SH-SY5Y (cell line): ENCODE measurements around the gene PTCD1.

ENCODE experiments used
- GATA2 ChIP-seq: IDR thresholded peaks from 2 replicates; pipeline ENCODE4 v1.6.1; 2011; ENCODE audit warnings: mild to moderate bottlenecking, low read depth, low read length
- GATA3 ChIP-seq: IDR thresholded peaks from 2 replicates; pipeline ENCODE4 v1.6.1; 2011; ENCODE audit warnings: low read depth, mild to moderate bottlenecking, low read length, moderate library complexity

DNA sequence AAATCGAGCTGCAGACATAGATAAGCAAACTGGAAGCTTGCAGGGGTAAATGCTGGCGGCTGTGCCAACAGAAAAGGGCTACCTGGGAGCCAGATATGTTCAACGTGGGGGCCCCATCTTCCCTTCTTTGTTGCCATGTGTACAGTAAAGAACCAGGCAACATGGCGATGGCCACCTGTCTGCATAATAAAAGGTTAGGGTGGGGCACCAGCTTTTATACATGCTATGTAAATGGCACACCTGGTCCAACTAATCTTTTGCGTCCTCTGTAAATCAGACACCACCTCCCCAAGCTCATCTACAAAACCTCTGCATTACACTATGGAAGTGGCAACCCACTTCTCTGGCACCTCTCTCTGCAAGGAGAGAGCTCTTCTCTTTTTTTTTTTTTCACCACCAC, 16.0 kb downstream of the PTCD1 start:
- TF ChIP-seq GATA2 (no peak), GATA3 (no peak)
